HEK293 (cell line): ENCODE data around the gene NEK9.

Experiments used
- CTCF ChIA-PET: fragments of 350-600 bp; formaldehyde crosslinking; extraction: SDS; loops from one replicate; lab custom pipeline; 2021; ENCODE audit warnings: antibody characterized with exemption; lab: Yijun Ruan, JAX
- POLR2A ChIA-PET: fragments of 300-600 bp; formaldehyde crosslinking; extraction: SDS; loops from one replicate; lab custom pipeline; 2020; ENCODE audit warnings: antibody characterized with exemption, inconsistent platforms; lab: Yijun Ruan, JAX
- H3K27ac ChIP-seq: fragments of 200-500 bp; sonication (Bioruptor generic); 2 replicates; pipeline ENCODE4 v1.5.1; 2014; ENCODE audit warnings: low read depth, low read length, control low read depth, inconsistent platforms; ENCODE audit errors: extremely low read depth
- H3K36me3 ChIP-seq, 2 experiments: fragments of 200-500 bp in 1 of 2; sonication (Bioruptor generic) in 1 of 2; 1 replicate in 1 of 2; 2 replicates in 1 of 2; pipeline ENCODE4 v1.5.1; 2014 to 2017; ENCODE audit warnings: inconsistent platforms in 2 of 2, low read length in 2 of 2; ENCODE audit not compliant: control insufficient read depth in 2 of 2, insufficient read depth in 1 of 2
- H3K4me1 ChIP-seq: fragments of 200-500 bp; sonication (Bioruptor generic); 2 replicates; pipeline ENCODE4 v1.5.1; 2014; ENCODE audit warnings: mild to moderate bottlenecking, low read length, inconsistent platforms; ENCODE audit not compliant: control insufficient read depth, insufficient read depth
- H3K4me3 ChIP-seq: 2 replicates; pipeline ENCODE4 v1.5.1; 2011; ENCODE audit warnings: low read depth, mild to moderate bottlenecking, control low read depth, low read length, moderate library complexity
- H3K9me3 ChIP-seq: fragments of 200-500 bp; sonication (Bioruptor generic); 2 replicates; pipeline ENCODE4 v1.5.1; 2014; ENCODE audit warnings: low read depth, low read length, inconsistent platforms; ENCODE audit not compliant: control insufficient read depth, insufficient read depth
- BCL6B ChIP-seq: fragments of 450-650 bp; formaldehyde crosslinking; IDR thresholded peaks from 2 replicates; pipeline ENCODE4 v1.5.1; 2017; ENCODE audit warnings: missing biosample characterization, missing genetic modification characterization
- GLIS1 ChIP-seq: fragments of 450-650 bp; formaldehyde crosslinking; IDR thresholded peaks from 2 replicates; pipeline ENCODE4 v1.5.1; 2016; ENCODE audit warnings: missing biosample characterization, missing genetic modification characterization
- IKZF3 ChIP-seq: fragments of 450-650 bp; IDR thresholded peaks from 2 replicates; pipeline ENCODE4 v1.5.0; 2018; ENCODE audit warnings: missing biosample characterization, mild to moderate bottlenecking, missing genetic modification characterization, moderate library complexity
- KLF9 ChIP-seq: fragments of 450-650 bp; formaldehyde crosslinking; IDR thresholded peaks from 2 replicates; pipeline ENCODE4 v1.5.1; 2016; ENCODE audit warnings: missing biosample characterization, missing genetic modification characterization, low read depth
- MYNN ChIP-seq: fragments of 450-650 bp; formaldehyde crosslinking; IDR thresholded peaks from 2 replicates; pipeline ENCODE4 v1.5.1; 2016; ENCODE audit warnings: missing biosample characterization, missing genetic modification characterization, borderline replicate concordance
- PBX3 ChIP-seq: sonication (generic); formaldehyde crosslinking; IDR thresholded peaks from 2 replicates; pipeline ENCODE4 v1.8.1; 2022; ENCODE audit warnings: mild to moderate bottlenecking, moderate library complexity, missing genetic modification reagents
- SP3 ChIP-seq: fragments of 450-650 bp; formaldehyde crosslinking; IDR thresholded peaks from 2 replicates; pipeline ENCODE4 v1.5.1; 2016; ENCODE audit warnings: missing biosample characterization, missing genetic modification characterization
- SP7 ChIP-seq: fragments of 450-650 bp; formaldehyde crosslinking; IDR thresholded peaks from 2 replicates; pipeline ENCODE4 v1.5.1; 2016; ENCODE audit warnings: missing biosample characterization, missing genetic modification characterization
- ZBTB17 ChIP-seq: fragments of 450-650 bp; formaldehyde crosslinking; IDR thresholded peaks from 2 replicates; pipeline ENCODE4 v1.5.1; 2016; ENCODE audit warnings: missing biosample characterization, missing genetic modification characterization
- ZBTB20 ChIP-seq: fragments of 450-650 bp; formaldehyde crosslinking; IDR thresholded peaks from 2 replicates; pipeline ENCODE4 v1.5.1; 2016; ENCODE audit warnings: missing biosample characterization, missing genetic modification characterization
- ZBTB26 ChIP-seq: fragments of 450-650 bp; formaldehyde crosslinking; optimal IDR thresholded peaks from 2 replicates; pipeline ENCODE3; 2016; ENCODE audit warnings: missing biosample characterization, mild to moderate bottlenecking, missing genetic modification characterization
- ZBTB48 ChIP-seq: fragments of 450-650 bp; formaldehyde crosslinking; IDR thresholded peaks from 2 replicates; pipeline ENCODE4 v1.5.1; 2016; ENCODE audit warnings: missing biosample characterization, missing genetic modification characterization
- ZBTB6 ChIP-seq: fragments of 450-650 bp; formaldehyde crosslinking; IDR thresholded peaks from 2 replicates; pipeline ENCODE4 v1.5.1; 2017; ENCODE audit warnings: missing biosample characterization, missing genetic modification characterization
- ZEB2 ChIP-seq: fragments of 450-650 bp; formaldehyde crosslinking; IDR thresholded peaks from 2 replicates; pipeline ENCODE4 v1.5.1; 2016; ENCODE audit warnings: missing biosample characterization, missing genetic modification characterization
- ZFHX2 ChIP-seq: fragments of 450-650 bp; formaldehyde crosslinking; conservative IDR thresholded peaks from 2 replicates; pipeline ENCODE4 v1.5.1; 2016; ENCODE audit warnings: missing biosample characterization, missing genetic modification characterization
- ZIC2 ChIP-seq: fragments of 450-650 bp; formaldehyde crosslinking; IDR thresholded peaks from 2 replicates; pipeline ENCODE4 v1.5.1; 2016; ENCODE audit warnings: missing biosample characterization, missing genetic modification characterization
- ZNF23 ChIP-seq: fragments of 450-650 bp; formaldehyde crosslinking; IDR thresholded peaks from 2 replicates; pipeline ENCODE4 v1.5.1; 2016; ENCODE audit warnings: missing biosample characterization, missing genetic modification characterization, borderline replicate concordance
- ZNF324 ChIP-seq: fragments of 450-650 bp; formaldehyde crosslinking; IDR thresholded peaks from 2 replicates; pipeline ENCODE4 v1.5.1; 2016; ENCODE audit warnings: missing biosample characterization, missing genetic modification characterization
- ZNF354C ChIP-seq: fragments of 450-650 bp; formaldehyde crosslinking; IDR thresholded peaks from 2 replicates; pipeline ENCODE4 v1.5.1; 2016; ENCODE audit warnings: missing biosample characterization, missing genetic modification characterization, low read depth, borderline replicate concordance
- ZNF571 ChIP-seq: fragments of 450-650 bp; formaldehyde crosslinking; IDR thresholded peaks from 2 replicates; pipeline ENCODE4 v1.5.0; 2017; ENCODE audit warnings: missing biosample characterization, missing genetic modification characterization
- ZNF600 ChIP-seq: fragments of 450-650 bp; formaldehyde crosslinking; IDR thresholded peaks from 2 replicates; pipeline ENCODE4 v1.5.1; 2016; ENCODE audit warnings: missing biosample characterization, missing genetic modification characterization
- ZNF629 ChIP-seq: fragments of 450-650 bp; formaldehyde crosslinking; IDR thresholded peaks from 2 replicates; pipeline ENCODE4 v1.5.1; 2017; ENCODE audit warnings: missing biosample characterization, missing genetic modification characterization
- ZNF645 ChIP-seq: fragments of 450-650 bp; formaldehyde crosslinking; IDR thresholded peaks from 2 replicates; pipeline ENCODE4; 2016; ENCODE audit warnings: missing biosample characterization, missing genetic modification characterization
- ZNF660 ChIP-seq: fragments of 450-650 bp; IDR thresholded peaks from 2 replicates; pipeline ENCODE4 v1.5.1; 2018; ENCODE audit warnings: missing biosample characterization, mild to moderate bottlenecking, missing genetic modification characterization
- ZNF692 ChIP-seq: fragments of 450-650 bp; formaldehyde crosslinking; IDR thresholded peaks from 2 replicates; pipeline ENCODE4 v1.5.1; 2016; ENCODE audit warnings: missing biosample characterization, missing genetic modification characterization
- ZNF76 ChIP-seq: fragments of 450-650 bp; formaldehyde crosslinking; IDR thresholded peaks from 2 replicates; pipeline ENCODE4; 2016; ENCODE audit warnings: low read depth, missing biosample characterization, missing genetic modification characterization, borderline replicate concordance
- ZSCAN30 ChIP-seq: fragments of 450-650 bp; IDR thresholded peaks from 2 replicates; pipeline ENCODE4 v1.5.1; 2018; ENCODE audit warnings: missing biosample characterization, mild to moderate bottlenecking, missing genetic modification characterization, moderate library complexity

NEK9 gene

GRCh38 chr14:75063491-75064204, 63.2 kb downstream of the NEK9 start, which contains the start of gene ACYP1:
Gene ACYP1 (minus strand): TSS chr14:75064024. CDS start chr14:75063553, 471 bp downstream.
- H3K36me3 ChIP-seq: peaks cover 15% of the 10 kb centered on the region in 2 experiments
- H3K4me1 ChIP-seq: peaks cover 5% of the 10 kb centered on the region
- POLR2A ChIA-PET: interaction anchor here (0.7 to 1.4 kb wide), 5 partner anchors 12 to 110 kb away, joined by 3 to 5 read pairs (median 4); partner anchors contain the start of gene PGF
- peak within 1 kb of the TSS; percentile 81 for H3K4me3 ChIP-seq
- H3K27ac ChIP-seq: peak within 1 kb of the TSS; percentile 64; the same call in 1 of the 2 replicates
- no peaks in the 10 kb centered on the region for H3K9me3 ChIP-seq
- CTCF ChIA-PET: interaction anchor here (0.5 to 1.3 kb wide), 12 partner anchors 7 to 698 kb away, joined by 3 to 8 read pairs (median 4); no protein-coding TSS in a partner anchor
- 0 out of 2 replicates have a peak, but pooled peaks have one; percentile 19 for TF ChIP-seq ZNF324 (tag by site-specific recombination)
- TF ChIP-seq ZEB2 (tag by site-specific recombination): 0 out of 2 replicates have a peak, but pooled peaks have one; percentile 25
- TF ChIP-seq ZNF660 (tag by site-specific recombination): 0 out of 2 replicates have a peak, but pooled peaks have one; percentile 17
- TF ChIP-seq ZNF600 (tag by site-specific recombination): peak; percentile 47; the same call in 1 of the 2 replicates
- TF ChIP-seq ZNF23 (tag by site-specific recombination): no peak
- peak; percentile 85 for TF ChIP-seq KLF9 (tag by site-specific recombination)
- TF ChIP-seq BCL6B (tag by site-specific recombination): no peak
- peak; percentile 25; the same call in 1 of the 2 replicates for TF ChIP-seq IKZF3 (tag by site-specific recombination)
- TF ChIP-seq ZNF692: peak; percentile 77
- peak; percentile 46 for TF ChIP-seq ZBTB26 (tag by site-specific recombination)
- no peak for TF ChIP-seq ZNF354C (tag by site-specific recombination)
- peak; percentile 27; the same call in 1 of the 2 replicates for TF ChIP-seq ZSCAN30
- no peak for TF ChIP-seq MYNN (tag by site-specific recombination)
- TF ChIP-seq ZBTB48 (tag by site-specific recombination): 0 out of 2 replicates have a peak, but pooled peaks have one; percentile 53
- peak; percentile 46 for TF ChIP-seq ZIC2 (tag by site-specific recombination)
- peak; percentile 26; the same call in 1 of the 2 replicates for TF ChIP-seq ZBTB20 (tag by site-specific recombination)
- 0 out of 2 replicates have a peak, but pooled peaks have one; percentile 20 for TF ChIP-seq GLIS1 (tag by site-specific recombination)
- peak; percentile 97 for TF ChIP-seq PBX3 (CRISPR knock-in tag)
- TF ChIP-seq ZBTB6 (tag by site-specific recombination): no peak
- peak; percentile 95 for TF ChIP-seq ZNF76 (tag by site-specific recombination)
- TF ChIP-seq ZFHX2: 0 out of 2 replicates have a peak, but pooled peaks have one; percentile 10
- no peak for TF ChIP-seq ZNF571 (tag by site-specific recombination)
- peak; percentile 56 for TF ChIP-seq SP3 (tag by site-specific recombination)
- TF ChIP-seq SP7: peak; percentile 42; the same call in 1 of the 2 replicates
- peak; percentile 51 for TF ChIP-seq ZBTB17 (tag by site-specific recombination)
- TF ChIP-seq ZNF629: peak; percentile 33; the same call in 1 of the 2 replicates
- TF ChIP-seq ZNF645 (tag by site-specific recombination): no peak
